PC-9 (cell line): Measurements from ENCODE around the gene GNA12. TPM values are rescaled to one million over a fixed set of nuclear protein-coding genes. Genes with fewer than 3 reads are reported as not detected.

Experiments used
- BruUV-seq: library from RNA; stranded (reverse); fragments of 400-500 nt; replicated peaks from 2 replicates; lab custom pipeline; 2021; lab: Mats Ljungman, UMichigan
- CTCF ChIA-PET: fragments of 300-600 bp; sonication (Branson Sonifier 250); formaldehyde crosslinking; loops from one replicate; lab custom pipeline; 2022; ENCODE audit warnings: antibody characterized with exemption; lab: Charles Lee
- POLR2A ChIA-PET: fragments of 300-600 bp; sonication (Branson Sonifier 250); formaldehyde crosslinking; loops from one replicate; lab custom pipeline; 2022; ENCODE audit warnings: antibody characterized with exemption; ENCODE audit not compliant: unreplicated experiment; lab: Charles Lee
- DNase-seq, 2 experiments: peaks; one replicate each; pipeline versions ENCODE4 v3.0.0 to v3.0.0-alpha.2; 2015 to 2022; ENCODE audit warnings: mixed read lengths in 1 of 2
- H2AFZ ChIP-seq: fragments of 200-600 bp; sonication (generic); 2 replicates; pipeline ENCODE4 v1.8.1; 2017; ENCODE audit warnings: antibody characterized with exemption
- H3F3A ChIP-seq: fragments of 200-600 bp; sonication (generic); 2 replicates; pipeline ENCODE4 v1.8.1; 2017; ENCODE audit warnings: antibody characterized with exemption, mild to moderate bottlenecking, low read depth; ENCODE audit not compliant: insufficient read depth
- H3K27ac ChIP-seq: fragments of 200-600 bp; sonication (generic); 2 replicates; pipeline ENCODE4 v1.6.1; 2016; ENCODE audit warnings: mixed run types
- H3K27me3 ChIP-seq: fragments of 200-600 bp; sonication (generic); 2 replicates; pipeline ENCODE4 v1.6.1; 2016; ENCODE audit warnings: low read depth, mixed run types; ENCODE audit not compliant: insufficient read depth
- H3K36me3 ChIP-seq: fragments of 200-600 bp; sonication (generic); 2 replicates; pipeline ENCODE4 v1.6.1; 2016; ENCODE audit warnings: low read depth, mixed run types
- H3K4me1 ChIP-seq: fragments of 200-600 bp; sonication (generic); replicated peaks from 2 replicates; pipeline ENCODE4 v1.6.1; 2016; ENCODE audit warnings: mixed run types; ENCODE audit not compliant: insufficient read depth
- H3K4me2 ChIP-seq: fragments of 200-600 bp; sonication (generic); 2 replicates; pipeline ENCODE4 v1.6.1; 2017; ENCODE audit warnings: mixed run types
- H3K4me3 ChIP-seq: fragments of 200-600 bp; sonication (generic); 2 replicates; pipeline ENCODE4 v1.6.1; 2016; ENCODE audit warnings: mixed run types
- H3K79me2 ChIP-seq: fragments of 200-600 bp; sonication (generic); 2 replicates; pipeline ENCODE4 v1.6.1; 2017; ENCODE audit warnings: low read depth, mixed run types
- H3K9me2 ChIP-seq: fragments of 200-600 bp; sonication (generic); 2 replicates; pipeline ENCODE4 v1.8.1; 2017; ENCODE audit warnings: mild to moderate bottlenecking; ENCODE audit not compliant: insufficient read depth
- H3K9me3 ChIP-seq: fragments of 200-600 bp; sonication (generic); 2 replicates; pipeline ENCODE4 v1.8.1; 2016; ENCODE audit warnings: low read depth; ENCODE audit not compliant: insufficient read depth
- H4K20me1 ChIP-seq: fragments of 200-600 bp; sonication (generic); 2 replicates; pipeline ENCODE4 v1.8.1; 2017; ENCODE audit not compliant: insufficient read depth
- CTCF ChIP-seq: fragments of 200-600 bp; sonication (generic); conservative IDR thresholded peaks from 2 replicates; pipeline ENCODE4 v1.6.1; 2017; ENCODE audit warnings: mixed run types, antibody characterized with exemption, mild to moderate bottlenecking, moderate library complexity
- EZH2 ChIP-seq: fragments of 200-600 bp; sonication (generic); IDR thresholded peaks from 2 replicates; pipeline ENCODE4 v1.8.0; 2017; ENCODE audit warnings: antibody characterized with exemption, low read depth
- intact Hi-C: fragments of 100-400 bp; cut with micrococcal nuclease; formaldehyde crosslinking; loops from one replicate; pipeline ENCODE4 v1.10.0; 2022; ENCODE audit not compliant: unreplicated experiment
- total RNA-seq: library from RNA; stranded (reverse); gene quantifications from 2 replicates; pipeline ENCODE4 v1.2.3, GENCODE V29; 2021

GNA12 gene
- total RNA-seq, 1 experiment from 2014 or later = 51.7 TPM

GRCh38 chr7:2717293-2718261 lies 126.5 kb downstream of the GNA12 start:
- Histone ChIP-seq H3K4me3 (no peak overlapping the region), H3K9me3 (no peaks in the 10 kb centered on the region), H3K27me3 (no peaks in the 10 kb centered on the region), H3F3A (peaks cover 7% of the 10 kb centered on the region; the same call in 1 of the 2 replicates), H3K27ac (no peak overlapping the region), H3K9me2 (no peaks in the 10 kb centered on the region), H2AFZ (no peak overlapping the region), H3K79me2 (no peaks in the 10 kb centered on the region), H3K4me2 (no peak overlapping the region), H3K4me1 (no peaks in the 10 kb centered on the region), H3K36me3 (peaks cover 11% of the 10 kb centered on the region), H4K20me1 (no peaks in the 10 kb centered on the region)
- intact Hi-C loops = no loop called here
- CTCF ChIA-PET = no interaction called here
- DNase-seq = no peak
- TF ChIP-seq CTCF (no peak), EZH2 (no peak)
- POLR2A ChIA-PET = no interaction called here
- BruUV-seq = no TSS peak

- no peak overlapping the region for H3K27ac ChIP-seq
- TF ChIP-seq EZH2 = no peak
- no peak for TF ChIP-seq CTCF
- no peaks in the 10 kb centered on the region for H3K9me2 ChIP-seq
- intact Hi-C loops = no loop called here
- peaks cover 1% of the 10 kb centered on the region; the same call in 1 of the 2 replicates for H3F3A ChIP-seq
- H2AFZ ChIP-seq = no peak overlapping the region
- POLR2A ChIA-PET = no interaction called here
- no peaks in the 10 kb centered on the region for H3K27me3 ChIP-seq
- H3K9me3 ChIP-seq = no peaks in the 10 kb centered on the region
- BruUV-seq = no TSS peak
- no peaks in the 10 kb centered on the region for H4K20me1 ChIP-seq
- CTCF ChIA-PET = no interaction called here
- no peak overlapping the region for H3K4me2 ChIP-seq
- no peak overlapping the region for H3K4me3 ChIP-seq
- no peaks in the 10 kb centered on the region for H3K4me1 ChIP-seq
- H3K79me2 ChIP-seq = no peaks in the 10 kb centered on the region
- peaks cover 11% of the 10 kb centered on the region; the same call in 1 of the 2 replicates for H3K36me3 ChIP-seq
- DNase-seq = no peak
Observed at GRCh38 chr7:2716906-2717292, 127.2 kb downstream of the GNA12 start.

GRCh38 chr7:2716488-2716887 lies 127.6 kb downstream of the GNA12 start:
- TF ChIP-seq EZH2 (no peak), CTCF (no peak)
- no peak overlapping the region for H3K4me3 ChIP-seq
- ChIA-PET CTCF (no interaction called here), POLR2A (no interaction called here)
- intact Hi-C loops = no loop called here
- peaks cover 11% of the 10 kb centered on the region; the same call in 1 of the 2 replicates for H3K36me3 ChIP-seq
- no peaks in the 10 kb centered on the region for H3K79me2 ChIP-seq
- H3K4me2 ChIP-seq = no peak overlapping the region
- no peak for DNase-seq
- no peaks in the 10 kb centered on the region for H3K9me3 ChIP-seq
- H4K20me1 ChIP-seq = no peaks in the 10 kb centered on the region
- BruUV-seq = no TSS peak
- no peak overlapping the region for H3K27ac ChIP-seq
- no peaks in the 10 kb centered on the region for H3K9me2 ChIP-seq
- H3K27me3 ChIP-seq = no peaks in the 10 kb centered on the region
- no peaks in the 10 kb centered on the region for H3K4me1 ChIP-seq
- H3F3A ChIP-seq = no peaks in the 10 kb centered on the region; the same call in 1 of the 2 replicates
- H2AFZ ChIP-seq = no peak overlapping the region
